Measurements from ENCODE around the gene ATP2A2.
"Not testable (repeated sequence)": the region's sequence is repeated elsewhere in the genome, so short reads cannot be mapped to it uniquely, and the experiment has no call there.

Gene ATP2A2

GRCh38 chr12:110343736-110344555 is 62.9 kb downstream of the ATP2A2 start:
- no peak for DNase-seq

- DNase-seq = no peak
These were observed 63.6 kb downstream of the ATP2A2 start for GRCh38 chr12:110344657-110345056.

GRCh38 chr12:110345176-110345661 is 64.2 kb downstream of the ATP2A2 start:
- DNase-seq = no peak

- no peak for DNase-seq
These were observed 64.9 kb downstream of the ATP2A2 start for GRCh38 chr12:110345963-110346362.

- no peak for DNase-seq
These were observed 66.7 kb downstream of the ATP2A2 start for GRCh38 chr12:110347767-110348166.

- DNase-seq = no peak
These were observed 67.5 kb downstream of the ATP2A2 start for GRCh38 chr12:110348431-110349059.

- no peak for DNase-seq
These were observed 68.0 kb downstream of the ATP2A2 start for GRCh38 chr12:110349096-110349495.

GRCh38 chr12:110349514-110350151 is 68.6 kb downstream of the ATP2A2 start:
- no peak for DNase-seq

GRCh38 chr12:110351119-110351518 is 70.1 kb downstream of the ATP2A2 start:
- DNase-seq = no peak

- no peak for DNase-seq
These were observed 71.4 kb downstream of the ATP2A2 start for GRCh38 chr12:110352401-110352800.

GRCh38 chr12:110353211-110353965 is 72.3 kb downstream of the ATP2A2 start:
- DNase-seq = no peak

GRCh38 chr12:110354172-110354780 is 73.2 kb downstream of the ATP2A2 start:
- DNase-seq = no peak

GRCh38 chr12:110355073-110355472 is 74.0 kb downstream of the ATP2A2 start:
- DNase-seq = no peak

GRCh38 chr12:110358384-110359097 is 77.5 kb downstream of the ATP2A2 start:
- DNase-seq = not testable (repeated sequence)

GRCh38 chr12:110361216-110361615 is 80.2 kb downstream of the ATP2A2 start:
- DNase-seq = no peak

- no peak for DNase-seq
These were observed 84.7 kb downstream of the ATP2A2 start for GRCh38 chr12:110365489-110366320.

- DNase-seq = no peak
These were observed 85.5 kb downstream of the ATP2A2 start for GRCh38 chr12:110366321-110367142.

- no peak for DNase-seq
These were observed 86.3 kb downstream of the ATP2A2 start for GRCh38 chr12:110367181-110367864.

- DNase-seq = no peak
These were observed 88.9 kb downstream of the ATP2A2 start for GRCh38 chr12:110369992-110370391.
